A549 (cell line): ENCODE results near the gene PKN1. TPM values are rescaled to one million over a fixed set of nuclear protein-coding genes. Genes with fewer than 3 reads are reported as not detected.

Experiments
- ATAC-seq, 2 experiments: fragments of 200-7000 bp in 1 of 2; fragments of >200 bp in 1 of 2; cut with Nextera tagmentation in 1 of 2; cut with Tn5 transposase in 1 of 2; 3 replicates each; pipeline versions ENCODE4 v1.8.0 to v1.9.1; 2018 to 2020; ENCODE audit warnings: mild to moderate bottlenecking in 1 of 2, moderate library complexity in 1 of 2
- CTCF ChIA-PET: fragments of 300-600 bp; sonication (Branson Sonifier 250); formaldehyde crosslinking; extraction: SDS; loops from one replicate; lab custom pipeline; 2021; ENCODE audit warnings: antibody characterized with exemption, inconsistent platforms; lab: Yijun Ruan, JAX
- POLR2A ChIA-PET: fragments of 350-600 bp; formaldehyde crosslinking; extraction: SDS; loops from one replicate; lab custom pipeline; 2021; ENCODE audit warnings: antibody characterized with exemption, inconsistent platforms; lab: Yijun Ruan, JAX
- DNase-seq, 2 experiments: peaks; one replicate each; pipeline versions ENCODE4 v3.0.0 to v3.0.0-alpha.2; 2011 to 2016; ENCODE audit warnings: low read depth in 1 of 2, low spot score in 1 of 2
- FAIRE-seq: peaks from 2 replicates; lab custom pipeline; 2011; peaks lifted over from hg19 to GRCh38; lab: Jason Lieb, UNC
- H3K27ac ChIP-seq, 2 experiments: fragments of >200 bp; sonication (Bioruptor Twin); formaldehyde crosslinking; 3 replicates each; pipeline ENCODE4 v1.5.1; 2016 to 2017
- H3K4me1 ChIP-seq: fragments of >200 bp; sonication (Bioruptor Twin); formaldehyde crosslinking; 3 replicates; pipeline ENCODE4 v1.6.1; 2016
- H3K4me2 ChIP-seq: fragments of >200 bp; sonication (Bioruptor Twin); formaldehyde crosslinking; 3 replicates; pipeline ENCODE4 v1.6.1; 2016
- H3K4me3 ChIP-seq: fragments of >200 bp; sonication (Bioruptor Twin); formaldehyde crosslinking; 3 replicates; pipeline ENCODE4 v1.5.1; 2016
- H3K9me3 ChIP-seq: fragments of >200 bp; sonication (Bioruptor Twin); formaldehyde crosslinking; 3 replicates; pipeline ENCODE4 v1.6.1; 2016
- CBX2 ChIP-seq: fragments of 200-600 bp; sonication (generic); IDR thresholded peaks from 2 replicates; pipeline ENCODE4 v1.6.1; 2016; ENCODE audit warnings: low read depth, mild to moderate bottlenecking, borderline replicate concordance
- CBX8 ChIP-seq: fragments of 200-600 bp; sonication (generic); IDR thresholded peaks from 2 replicates; pipeline ENCODE4 v1.6.1; 2016
- CEBPB ChIP-seq, 2 experiments: fragments of >200 bp in 1 of 2; sonication (Bioruptor Twin) in 1 of 2; formaldehyde crosslinking in 1 of 2; IDR thresholded peaks; 2 replicates each; pipeline ENCODE4 v1.6.1; 2012 to 2016
- CHD2 ChIP-seq: fragments of 150-350 bp; IDR thresholded peaks from 2 replicates; pipeline ENCODE4 v1.6.1; 2014; ENCODE audit warnings: low read length; ENCODE audit not compliant: partially characterized antibody
- EHMT2 ChIP-seq: fragments of 200-600 bp; sonication (generic); IDR thresholded peaks from 2 replicates; pipeline ENCODE4 v1.6.1; 2016; ENCODE audit warnings: antibody characterized with exemption, low read depth, mild to moderate bottlenecking, moderate library complexity
- FOSL2 ChIP-seq, 2 experiments: fragments of 450-650 bp in 1 of 2; fragments of >200 bp in 1 of 2; sonication (Bioruptor Twin) in 1 of 2; formaldehyde crosslinking; IDR thresholded peaks; 2 replicates each; pipeline versions ENCODE4 v1.5.0 to v1.6.1; 2016 to 2020; ENCODE audit warnings: mild to moderate bottlenecking in 1 of 2, moderate library complexity in 1 of 2
- FOXS1 ChIP-seq: fragments of 250-450 bp; sonication (Bioruptor Pico); IDR thresholded peaks from 2 replicates; pipeline ENCODE4 v1.5.0; 2020; ENCODE audit warnings: mild to moderate bottlenecking, moderate library complexity
- GATA3 ChIP-seq: IDR thresholded peaks from 2 replicates; pipeline ENCODE4 v1.6.1; 2012; ENCODE audit warnings: borderline replicate concordance
- JUNB ChIP-seq: fragments of >200 bp; sonication (Bioruptor Twin); formaldehyde crosslinking; IDR thresholded peaks from 2 replicates; pipeline ENCODE4 v1.6.1; 2016
- KDM1A ChIP-seq: fragments of 200-600 bp; sonication (generic); IDR thresholded peaks from 2 replicates; pipeline ENCODE4 v1.6.1; 2016; ENCODE audit warnings: low read depth, mild to moderate bottlenecking
- MAFK ChIP-seq: fragments of 450-650 bp; IDR thresholded peaks from 2 replicates; pipeline ENCODE4 v1.6.1; 2014; ENCODE audit not compliant: partially characterized antibody
- MAZ ChIP-seq: fragments of 150-350 bp; IDR thresholded peaks from 2 replicates; pipeline ENCODE4 v1.6.1; 2014; ENCODE audit warnings: antibody characterized with exemption, low read depth, low read length, borderline replicate concordance
- MYC ChIP-seq: IDR thresholded peaks from 2 replicates; pipeline ENCODE4 v1.6.1; 2012; ENCODE audit warnings: mild to moderate bottlenecking, inconsistent platforms, low read length, improper control_type of control experiment, borderline replicate concordance
- POLR2A ChIP-seq: IDR thresholded peaks from 2 replicates; pipeline ENCODE4 v1.6.1; 2012; ENCODE audit warnings: mild to moderate bottlenecking, low read length
- RAD21 ChIP-seq, 2 experiments: fragments of >200 bp in 1 of 2; sonication (Bioruptor Twin) in 1 of 2; formaldehyde crosslinking in 1 of 2; IDR thresholded peaks in 1 of 2; conservative IDR thresholded peaks in 1 of 2; 2 replicates in 1 of 2; 3 replicates in 1 of 2; pipeline ENCODE4 v1.6.1; 2012 to 2018; ENCODE audit warnings: inconsistent platforms in 1 of 2
- RFX5 ChIP-seq: fragments of 450-650 bp; IDR thresholded peaks from 2 replicates; pipeline ENCODE4 v1.7.1; 2014; ENCODE audit warnings: antibody characterized with exemption, mild to moderate bottlenecking, moderate library complexity
- TP53 ChIP-seq: fragments of 250-450 bp; sonication (Bioruptor Pico); IDR thresholded peaks from 2 replicates; pipeline ENCODE4 v1.5.0; 2021; ENCODE audit warnings: mild to moderate bottlenecking, moderate library complexity
- ZFP36 ChIP-seq: fragments of 450-650 bp; IDR thresholded peaks from 2 replicates; pipeline ENCODE4 v1.6.1; 2014; ENCODE audit warnings: borderline replicate concordance; ENCODE audit not compliant: partially characterized antibody
- WGBS: methylation state at CpG from one replicate; pipeline ENCODE4 v1.1.6; 2017; ENCODE audit errors: missing lambda C conversion rate; 5-methylcytosine and 5-hydroxymethylcytosine counted together
- polyA plus RNA-seq, 4 experiments: library from polyadenylated mRNA; depleted of rRNA in 3 of 4; stranded (reverse); fragments of >200 nt; fragmentation: RNase III in 1 of 4; extraction: RNeasy Plus Mini Kit Qiagen cat#74134 plus additional on column Dnase treatment in 1 of 4; gene quantifications; 2 replicates in 3 of 4; 3 replicates in 1 of 4; pipeline ENCODE4 v1.2.3, GENCODE V29; 2011 to 2017
- TF ChIP-seq, protein P1 (sequence below): fragments of 200-600 bp; sonication (generic); IDR thresholded peaks from 2 replicates; pipeline ENCODE4 v1.6.1; 2016; ENCODE audit warnings: antibody characterized with exemption, mild to moderate bottlenecking, moderate library complexity
- TF ChIP-seq, protein P2 (sequence below): fragments of >200 bp; sonication (Bioruptor Twin); formaldehyde crosslinking; IDR thresholded peaks from 2 replicates; pipeline ENCODE4 v1.6.1; 2016
- TF ChIP-seq, protein P3 (sequence below): IDR thresholded peaks from 2 replicates; pipeline ENCODE4 v1.6.1; 2012
- TF ChIP-seq, protein P4 (sequence below): fragments of >200 bp; sonication (Bioruptor Twin); formaldehyde crosslinking; IDR thresholded peaks from 3 replicates; pipeline ENCODE4 v1.5.1; 2016
- TF ChIP-seq, protein P5 (sequence below): IDR thresholded peaks from 2 replicates; pipeline ENCODE4 v1.6.1; 2012
- TF ChIP-seq, protein P6 (sequence below): fragments of 250-450 bp; sonication (Bioruptor Pico); IDR thresholded peaks from 2 replicates; pipeline ENCODE4 v1.5.0; 2021; ENCODE audit warnings: mild to moderate bottlenecking, moderate library complexity, borderline replicate concordance

PKN1 gene
- polyA plus RNA-seq, 2 of the 4 experiments (the other 2 are of a cell fraction), result 33.4 to 37.3 TPM

DNA sequence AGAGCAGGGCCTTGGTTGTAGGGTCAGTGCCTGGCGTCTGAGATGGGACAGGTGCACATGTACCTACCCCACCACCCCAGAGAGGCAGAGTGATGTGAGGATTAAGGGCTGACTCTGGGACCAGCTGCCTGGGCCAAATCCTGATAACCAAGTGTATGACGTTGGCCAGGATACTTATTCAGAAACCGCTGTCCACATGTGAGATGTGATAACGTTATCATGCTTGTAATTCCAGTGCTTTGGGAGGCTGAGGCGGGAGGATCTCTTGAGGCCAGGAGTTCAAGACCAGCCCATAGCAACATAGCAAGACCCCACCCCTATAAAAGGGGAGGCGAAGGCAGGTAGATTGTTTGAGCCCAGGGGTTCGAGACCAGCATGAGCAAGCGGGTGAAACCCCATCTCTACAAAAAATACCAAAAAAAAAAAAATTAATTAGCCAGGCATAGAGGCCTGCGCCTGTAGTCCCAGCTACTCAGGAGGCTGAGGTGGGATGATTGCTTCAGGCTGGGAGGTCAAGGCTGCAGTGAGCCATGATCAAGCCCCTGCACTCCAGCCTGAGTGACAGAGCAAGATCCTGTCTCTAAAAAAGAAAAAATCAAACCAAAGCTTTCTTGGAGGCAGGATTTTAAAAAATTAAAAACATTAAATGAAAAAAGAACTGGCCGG lies 41.8 kb upstream of the PKN1 start:
- H3K4me1 ChIP-seq, result no peaks in the 10 kb centered on the region
- H3K9me3 ChIP-seq, result no peaks in the 10 kb centered on the region
- H3K4me3 ChIP-seq, result no peak overlapping the region
- TF ChIP-seq, protein P1, sequence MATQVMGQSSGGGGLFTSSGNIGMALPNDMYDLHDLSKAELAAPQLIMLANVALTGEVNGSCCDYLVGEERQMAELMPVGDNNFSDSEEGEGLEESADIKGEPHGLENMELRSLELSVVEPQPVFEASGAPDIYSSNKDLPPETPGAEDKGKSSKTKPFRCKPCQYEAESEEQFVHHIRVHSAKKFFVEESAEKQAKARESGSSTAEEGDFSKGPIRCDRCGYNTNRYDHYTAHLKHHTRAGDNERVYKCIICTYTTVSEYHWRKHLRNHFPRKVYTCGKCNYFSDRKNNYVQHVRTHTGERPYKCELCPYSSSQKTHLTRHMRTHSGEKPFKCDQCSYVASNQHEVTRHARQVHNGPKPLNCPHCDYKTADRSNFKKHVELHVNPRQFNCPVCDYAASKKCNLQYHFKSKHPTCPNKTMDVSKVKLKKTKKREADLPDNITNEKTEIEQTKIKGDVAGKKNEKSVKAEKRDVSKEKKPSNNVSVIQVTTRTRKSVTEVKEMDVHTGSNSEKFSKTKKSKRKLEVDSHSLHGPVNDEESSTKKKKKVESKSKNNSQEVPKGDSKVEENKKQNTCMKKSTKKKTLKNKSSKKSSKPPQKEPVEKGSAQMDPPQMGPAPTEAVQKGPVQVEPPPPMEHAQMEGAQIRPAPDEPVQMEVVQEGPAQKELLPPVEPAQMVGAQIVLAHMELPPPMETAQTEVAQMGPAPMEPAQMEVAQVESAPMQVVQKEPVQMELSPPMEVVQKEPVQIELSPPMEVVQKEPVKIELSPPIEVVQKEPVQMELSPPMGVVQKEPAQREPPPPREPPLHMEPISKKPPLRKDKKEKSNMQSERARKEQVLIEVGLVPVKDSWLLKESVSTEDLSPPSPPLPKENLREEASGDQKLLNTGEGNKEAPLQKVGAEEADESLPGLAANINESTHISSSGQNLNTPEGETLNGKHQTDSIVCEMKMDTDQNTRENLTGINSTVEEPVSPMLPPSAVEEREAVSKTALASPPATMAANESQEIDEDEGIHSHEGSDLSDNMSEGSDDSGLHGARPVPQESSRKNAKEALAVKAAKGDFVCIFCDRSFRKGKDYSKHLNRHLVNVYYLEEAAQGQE, result no peak
- no peak for TF ChIP-seq CEBPB (IDR thresholded peaks at IDR 0.05)
- TF ChIP-seq RFX5, result no peak
- no peak for TF ChIP-seq FOXS1 (CRISPR knock-in tag)
- TF ChIP-seq, protein P2, sequence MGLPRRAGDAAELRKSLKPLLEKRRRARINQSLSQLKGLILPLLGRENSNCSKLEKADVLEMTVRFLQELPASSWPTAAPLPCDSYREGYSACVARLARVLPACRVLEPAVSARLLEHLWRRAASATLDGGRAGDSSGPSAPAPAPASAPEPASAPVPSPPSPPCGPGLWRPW, result no peak
- TF ChIP-seq KDM1A, result no peak
- TF ChIP-seq, all 56 proteins: peak for 0
- ChIA-PET CTCF (interaction anchor here (1.1 to 2.2 kb wide), 2 partner anchors 15 kb away, joined by 3 to 7 read pairs; no protein-coding TSS in a partner anchor), POLR2A (no interaction called here)
- WGBS, result 86% methylated on average over 10 of the region's 10 CpGs
- H3K4me2 ChIP-seq, result no peak overlapping the region
- no peak for FAIRE-seq
- no peak for ATAC-seq
- no peak for DNase-seq
- H3K27ac ChIP-seq, result no peak overlapping the region

DNA sequence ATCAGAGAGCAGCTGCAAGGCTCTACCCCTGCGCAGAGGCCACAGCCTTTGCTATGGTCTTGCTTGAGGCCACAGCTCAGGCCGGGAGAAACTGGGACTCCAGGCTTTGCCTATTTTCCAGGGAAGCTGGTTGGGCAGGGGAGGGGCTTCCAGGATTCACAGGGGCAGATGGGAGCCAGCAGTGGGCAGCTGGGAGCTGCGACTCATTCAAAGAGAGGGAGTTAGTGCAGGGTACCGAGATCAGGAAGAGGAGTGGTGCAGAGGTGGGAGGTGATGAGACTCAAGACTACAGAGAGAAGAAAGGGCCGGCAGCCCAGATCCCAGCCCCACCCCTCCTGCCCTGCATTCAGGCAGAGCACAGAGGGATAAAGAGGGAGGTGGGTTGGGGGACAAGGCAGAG lies 39.8 kb upstream of the PKN1 start:
- Histone ChIP-seq H3K4me1 (no peaks in the 10 kb centered on the region), H3K4me2 (no peak overlapping the region), H3K4me3 (no peak overlapping the region), H3K9me3 (no peaks in the 10 kb centered on the region), H3K27ac (no peak overlapping the region)
- TF ChIP-seq CBX2 (no peak), MYC (no peak), FOSL2 (IDR thresholded peaks at IDR 0.05) (no peak), FOSL2 (CRISPR knock-in tag; IDR thresholded peaks at IDR 0.05) (no peak), RFX5 (no peak)
- ChIA-PET POLR2A (no interaction called here), CTCF (interaction anchor here (0.6 to 2.2 kb wide), 3 partner anchors 13 to 514 kb away, joined by 3 to 7 read pairs (median 4); partner anchors contain the start of gene ASF1B)
- 76% methylated on average over 5 of the region's 5 CpGs for WGBS
- no peak for DNase-seq
- no peak; a peak in 1 of 6 replicates for ATAC-seq
- no peak for FAIRE-seq

DNA sequence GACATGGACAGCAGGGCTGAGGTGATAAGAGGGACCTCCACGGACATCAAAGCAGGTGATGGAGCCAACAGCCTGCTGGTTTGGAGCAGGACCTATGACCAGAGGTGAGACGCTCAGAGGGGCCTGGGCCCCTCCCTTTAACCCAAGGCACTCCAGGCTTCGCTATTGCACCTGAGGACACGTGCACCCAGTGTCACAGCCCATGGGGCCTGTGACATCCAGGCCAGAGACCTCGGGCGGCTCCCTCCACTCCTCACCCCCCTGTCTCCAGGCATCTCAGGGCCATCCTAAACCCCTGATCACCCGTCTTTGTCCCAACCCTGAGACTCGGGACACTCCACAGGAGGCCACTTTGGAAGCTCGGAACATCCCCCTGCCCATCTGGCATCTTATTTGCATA lies 38.9 kb upstream of the PKN1 start:
- ChIA-PET CTCF (interaction anchor here (0.6 to 1.7 kb wide), 3 partner anchors 12 to 258 kb away, joined by 3 to 4 read pairs (median 3); partner anchors contain the start of gene ASF1B), POLR2A (no interaction called here)
- FAIRE-seq (no peak), ATAC-seq (no peak), DNase-seq (no peak)
- no peaks in the 10 kb centered on the region for H3K9me3 ChIP-seq
- WGBS, result 91% methylated on average over 9 of the region's 9 CpGs
- no peak overlapping the region for H3K4me3 ChIP-seq
- no peaks in the 10 kb centered on the region for H3K4me1 ChIP-seq
- H3K4me2 ChIP-seq, result no peak overlapping the region
- H3K27ac ChIP-seq, result no peak overlapping the region
- no peak for TF ChIP-seq ZFP36
- TF ChIP-seq POLR2A, result no peak
- TF ChIP-seq EHMT2, result no peak
- no peak for TF ChIP-seq CBX2
- TF ChIP-seq CHD2, result no peak
- no peak for TF ChIP-seq CBX8
- TF ChIP-seq GATA3, result no peak
- TF ChIP-seq, protein P3, sequence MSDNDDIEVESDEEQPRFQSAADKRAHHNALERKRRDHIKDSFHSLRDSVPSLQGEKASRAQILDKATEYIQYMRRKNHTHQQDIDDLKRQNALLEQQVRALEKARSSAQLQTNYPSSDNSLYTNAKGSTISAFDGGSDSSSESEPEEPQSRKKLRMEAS, result no peak
- TF ChIP-seq MYC, result no peak
- TF ChIP-seq MAFK, result no peak
- TF ChIP-seq JUNB, result no peak
- no peak for TF ChIP-seq TP53 (CRISPR knock-in tag)
- TF ChIP-seq, protein P4, sequence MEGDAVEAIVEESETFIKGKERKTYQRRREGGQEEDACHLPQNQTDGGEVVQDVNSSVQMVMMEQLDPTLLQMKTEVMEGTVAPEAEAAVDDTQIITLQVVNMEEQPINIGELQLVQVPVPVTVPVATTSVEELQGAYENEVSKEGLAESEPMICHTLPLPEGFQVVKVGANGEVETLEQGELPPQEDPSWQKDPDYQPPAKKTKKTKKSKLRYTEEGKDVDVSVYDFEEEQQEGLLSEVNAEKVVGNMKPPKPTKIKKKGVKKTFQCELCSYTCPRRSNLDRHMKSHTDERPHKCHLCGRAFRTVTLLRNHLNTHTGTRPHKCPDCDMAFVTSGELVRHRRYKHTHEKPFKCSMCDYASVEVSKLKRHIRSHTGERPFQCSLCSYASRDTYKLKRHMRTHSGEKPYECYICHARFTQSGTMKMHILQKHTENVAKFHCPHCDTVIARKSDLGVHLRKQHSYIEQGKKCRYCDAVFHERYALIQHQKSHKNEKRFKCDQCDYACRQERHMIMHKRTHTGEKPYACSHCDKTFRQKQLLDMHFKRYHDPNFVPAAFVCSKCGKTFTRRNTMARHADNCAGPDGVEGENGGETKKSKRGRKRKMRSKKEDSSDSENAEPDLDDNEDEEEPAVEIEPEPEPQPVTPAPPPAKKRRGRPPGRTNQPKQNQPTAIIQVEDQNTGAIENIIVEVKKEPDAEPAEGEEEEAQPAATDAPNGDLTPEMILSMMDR, result no peak
- TF ChIP-seq, protein P5, sequence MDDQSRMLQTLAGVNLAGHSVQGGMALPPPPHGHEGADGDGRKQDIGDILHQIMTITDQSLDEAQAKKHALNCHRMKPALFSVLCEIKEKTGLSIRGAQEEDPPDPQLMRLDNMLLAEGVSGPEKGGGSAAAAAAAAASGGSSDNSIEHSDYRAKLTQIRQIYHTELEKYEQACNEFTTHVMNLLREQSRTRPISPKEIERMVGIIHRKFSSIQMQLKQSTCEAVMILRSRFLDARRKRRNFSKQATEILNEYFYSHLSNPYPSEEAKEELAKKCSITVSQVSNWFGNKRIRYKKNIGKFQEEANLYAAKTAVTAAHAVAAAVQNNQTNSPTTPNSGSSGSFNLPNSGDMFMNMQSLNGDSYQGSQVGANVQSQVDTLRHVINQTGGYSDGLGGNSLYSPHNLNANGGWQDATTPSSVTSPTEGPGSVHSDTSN, result no peak
- TF ChIP-seq MAZ, result no peak
- TF ChIP-seq RAD21 (conservative IDR thresholded peaks at IDR 0.05 in 1 of 2, IDR thresholded peaks at IDR 0.05 in 1 of 2), result no peak
- no peak for TF ChIP-seq KDM1A
- TF ChIP-seq, protein P6, sequence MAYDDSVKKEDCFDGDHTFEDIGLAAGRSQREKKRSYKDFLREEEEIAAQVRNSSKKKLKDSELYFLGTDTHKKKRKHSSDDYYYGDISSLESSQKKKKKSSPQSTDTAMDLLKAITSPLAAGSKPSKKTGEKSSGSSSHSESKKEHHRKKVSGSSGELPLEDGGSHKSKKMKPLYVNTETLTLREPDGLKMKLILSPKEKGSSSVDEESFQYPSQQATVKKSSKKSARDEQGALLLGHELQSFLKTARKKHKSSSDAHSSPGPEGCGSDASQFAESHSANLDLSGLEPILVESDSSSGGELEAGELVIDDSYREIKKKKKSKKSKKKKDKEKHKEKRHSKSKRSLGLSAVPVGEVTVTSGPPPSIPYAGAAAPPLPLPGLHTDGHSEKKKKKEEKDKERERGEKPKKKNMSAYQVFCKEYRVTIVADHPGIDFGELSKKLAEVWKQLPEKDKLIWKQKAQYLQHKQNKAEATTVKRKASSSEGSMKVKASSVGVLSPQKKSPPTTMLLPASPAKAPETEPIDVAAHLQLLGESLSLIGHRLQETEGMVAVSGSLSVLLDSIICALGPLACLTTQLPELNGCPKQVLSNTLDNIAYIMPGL (CRISPR knock-in tag), result no peak
